Cardiac muscle cell (in vitro differentiated cells and primary cell): ENCODE data around the gene RNF148. TPM values are rescaled to one million over a fixed set of nuclear protein-coding genes. Genes with fewer than 3 reads are reported as not detected.

Source experiments
- DNase-seq, 2 donors: peaks; one replicate each; pipeline versions ENCODE4 v3.0.0 to v3.0.0-alpha.2; 2010 to 2017; ENCODE audit warnings: low read depth in 1 of 2, low spot score in 1 of 2
- H3K27ac ChIP-seq: fragments of 200-600 bp; sonication (generic); 2 replicates; pipeline ENCODE4 v1.5.1; 2016
- H3K27me3 ChIP-seq: fragments of 200-600 bp; sonication (generic); 2 replicates; pipeline ENCODE4 v1.6.0; 2016; ENCODE audit warnings: control low read depth
- H3K36me3 ChIP-seq: fragments of 200-600 bp; sonication (generic); 2 replicates; pipeline ENCODE4 v1.5.1; 2016; ENCODE audit warnings: control low read depth
- H3K4me1 ChIP-seq: fragments of 200-600 bp; sonication (generic); 2 replicates; pipeline ENCODE4 v1.8.1; 2017; ENCODE audit warnings: low read depth, mild to moderate bottlenecking, mixed run types
- H3K4me3 ChIP-seq: fragments of 200-600 bp; sonication (generic); 2 replicates; pipeline ENCODE4 v1.5.1; 2016; ENCODE audit warnings: mild to moderate bottlenecking
- H3K9me3 ChIP-seq: fragments of 200-600 bp; sonication (generic); 2 replicates; pipeline ENCODE4 v1.5.1; 2017; ENCODE audit warnings: low read depth, mild to moderate bottlenecking, control low read depth
- CTCF ChIP-seq: IDR thresholded peaks from 2 replicates; pipeline ENCODE4 v1.5.1; 2012; ENCODE audit warnings: low read depth, mild to moderate bottlenecking, low read length
- polyA plus RNA-seq: library from polyadenylated mRNA; unstranded; fragments of >200 nt; fragmentation: Nextera tagmentation; extraction: Ambion mirVana; gene quantifications from 2 replicates; pipeline ENCODE4 v1.2.1, GENCODE V29; 2016
- total RNA-seq: library from RNA; depleted of rRNA; stranded (reverse); fragments of >200 nt; gene quantifications from 2 replicates; pipeline ENCODE4 v1.2.3, GENCODE V29; 2016

The RNF148 gene
- total and polyA plus RNA-seq, 2 experiments from 2014 or later: 1.0 TPM; not detected in 1

- DNase-seq: no peak
- Histone ChIP-seq H3K9me3 (no peaks in the 10 kb centered on the region), H3K36me3 (no peaks in the 10 kb centered on the region), H3K27me3 (no peaks in the 10 kb centered on the region), H3K4me3 (no peak overlapping the region), H3K27ac (no peak overlapping the region), H3K4me1 (no peaks in the 10 kb centered on the region)
- TF ChIP-seq CTCF: no peak
Observed at GRCh38 chr7:122691569-122692235, 11.0 kb downstream of the RNF148 start.

GRCh38 chr7:122689346-122690109 lies 13.2 kb downstream of the RNF148 start:
- no peaks in the 10 kb centered on the region for H3K27me3 ChIP-seq
- no peak overlapping the region for H3K4me3 ChIP-seq
- H3K36me3 ChIP-seq: no peaks in the 10 kb centered on the region
- H3K27ac ChIP-seq: no peak overlapping the region
- no peaks in the 10 kb centered on the region for H3K9me3 ChIP-seq
- H3K4me1 ChIP-seq: no peaks in the 10 kb centered on the region
- no peak for DNase-seq
- no peak for TF ChIP-seq CTCF

GRCh38 chr7:122688400-122688998 lies 14.2 kb downstream of the RNF148 start:
- Histone ChIP-seq H3K4me1 (no peaks in the 10 kb centered on the region), H3K36me3 (no peaks in the 10 kb centered on the region), H3K9me3 (no peaks in the 10 kb centered on the region), H3K27ac (no peak overlapping the region), H3K4me3 (no peak overlapping the region), H3K27me3 (no peaks in the 10 kb centered on the region)
- TF ChIP-seq CTCF: no peak
- no peak for DNase-seq

- TF ChIP-seq CTCF: no peak
- no peaks in the 10 kb centered on the region for H3K9me3 ChIP-seq
- no peak overlapping the region for H3K27ac ChIP-seq
- no peak for DNase-seq
- no peaks in the 10 kb centered on the region for H3K4me1 ChIP-seq
- no peak overlapping the region for H3K4me3 ChIP-seq
- H3K36me3 ChIP-seq: no peaks in the 10 kb centered on the region
- H3K27me3 ChIP-seq: no peaks in the 10 kb centered on the region
Observed at GRCh38 chr7:122686360-122686878, 16.3 kb downstream of the RNF148 start.

GRCh38 chr7:122684504-122684903 lies 18.2 kb downstream of the RNF148 start:
- Histone ChIP-seq H3K4me1 (no peaks in the 10 kb centered on the region), H3K27ac (no peak overlapping the region), H3K4me3 (no peak overlapping the region), H3K9me3 (no peaks in the 10 kb centered on the region), H3K36me3 (no peaks in the 10 kb centered on the region), H3K27me3 (no peaks in the 10 kb centered on the region)
- no peak for DNase-seq
- no peak for TF ChIP-seq CTCF
